ENCODE results near the gene EIF3L. TPM values are rescaled to one million over a fixed set of nuclear protein-coding genes. Genes with fewer than 3 reads are reported as not detected.

The EIF3L gene
- total and polyA plus RNA-seq, 10 of the 15 experiments (the other 5 are each of a cell fraction or from before 2014, with no cell fraction given), result 294 to 1,037 (median 618) TPM

- H3K27me3 ChIP-seq (replicated peaks in 1 of 2; ENCODE audit: control insufficient read depth in 2 of 2, insufficient read depth in 2 of 2, low read length in 1 of 2), result no peaks in the 10 kb centered on the region
- CTCF ChIA-PET, result interaction anchor here (0.5 to 3.3 kb wide), 18 partner anchors 9 to 126 kb away, joined by 3 to 13 read pairs (median 3); partner anchors contain the start of genes ANKRD54, C22orf23, GCAT and MICALL1
- no peaks in the 10 kb centered on the region for H3K9me3 ChIP-seq (replicated peaks; ENCODE audit: control insufficient read depth, insufficient read depth, low read length)
- peaks cover 0 to 7% of the 10 kb centered on the region in 2 experiments; a peak in 3 of 4 replicates for H3K36me3 ChIP-seq (ENCODE audit: control insufficient read depth in 2 of 2, insufficient read depth in 2 of 2, low read length in 1 of 2)
- RAD21 ChIA-PET (ENCODE audit: unreplicated experiment), result interaction anchor here (1.0 to 1.2 kb wide), 2 partner anchors 21 to 37 kb away, joined by 3 to 6 read pairs; no protein-coding TSS in a partner anchor
- no TSS peak for BruUV-seq (replicated peaks)
- H3K4me2 ChIP-seq (ENCODE audit: control insufficient read depth, insufficient read depth), result no peak overlapping the region
- DNase-seq (ENCODE audit: low read depth, low spot score) (peak; percentile 28), ATAC-seq (peak; percentile 100), FAIRE-seq (peak; percentile 94)
- peak overlapping the region; percentile 75 for H2AFZ ChIP-seq (ENCODE audit: control insufficient read depth, low read depth, low read length)
- H4K20me1 ChIP-seq (ENCODE audit: control insufficient read depth, insufficient read depth), result no peaks in the 10 kb centered on the region
- H3K4me3 ChIP-seq, result no peak overlapping the region
- SMC1A ChIA-PET (ENCODE audit: uncharacterized antibody, unreplicated experiment), result interaction anchor here (0.6 to 1.3 kb wide), 3 partner anchors 9 to 342 kb away, joined by 3 read pairs; no protein-coding TSS in a partner anchor
- intact Hi-C loops (cut with micrococcal nuclease; ENCODE audit: unreplicated experiment) (loop anchor here (2.0 to 10.0 kb wide), 4 partner anchors 27 to 399 kb away; partner anchors contain the start of gene MICALL1), in situ Hi-C loops (cut with MboI) (no loop called here)
- WGBS (ENCODE audit: insufficient coverage, insufficient replicate concordance, low lambda C conversion rate, missing lambda C conversion rate), result 14% methylated on average over 13 of the region's 13 CpGs
- H3K79me2 ChIP-seq (ENCODE audit: control insufficient read depth, insufficient read depth, low read length), result no peaks in the 10 kb centered on the region
- H3K4me1 ChIP-seq (ENCODE audit: control insufficient read depth, insufficient read depth, low read length), result peaks cover 10% of the 10 kb centered on the region
- POLR2A ChIA-PET, result interaction anchor here (0.5 kb wide), 1 partner anchor 639 kb away, joined by 4 read pairs; no protein-coding TSS in a partner anchor
- no peak overlapping the region for H3K9ac ChIP-seq (ENCODE audit: control insufficient read depth, insufficient read depth, low read length)
- H3K27ac ChIP-seq (ENCODE audit: control insufficient read depth, insufficient read depth), result no peak overlapping the region
- 0 out of 2 replicates have a peak, but pooled peaks have one; percentile 51 for TF ChIP-seq ZNF207 (IDR thresholded peaks at IDR 0.05; ENCODE audit: borderline replicate concordance)
- TF ChIP-seq FOXK2 (IDR thresholded peaks at IDR 0.05), result no peak
- TF ChIP-seq, protein P1, sequence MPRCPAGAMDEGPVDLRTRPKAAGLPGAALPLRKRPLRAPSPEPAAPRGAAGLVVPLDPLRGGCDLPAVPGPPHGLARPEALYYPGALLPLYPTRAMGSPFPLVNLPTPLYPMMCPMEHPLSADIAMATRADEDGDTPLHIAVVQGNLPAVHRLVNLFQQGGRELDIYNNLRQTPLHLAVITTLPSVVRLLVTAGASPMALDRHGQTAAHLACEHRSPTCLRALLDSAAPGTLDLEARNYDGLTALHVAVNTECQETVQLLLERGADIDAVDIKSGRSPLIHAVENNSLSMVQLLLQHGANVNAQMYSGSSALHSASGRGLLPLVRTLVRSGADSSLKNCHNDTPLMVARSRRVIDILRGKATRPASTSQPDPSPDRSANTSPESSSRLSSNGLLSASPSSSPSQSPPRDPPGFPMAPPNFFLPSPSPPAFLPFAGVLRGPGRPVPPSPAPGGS (IDR thresholded peaks at IDR 0.05; ENCODE audit: borderline replicate concordance, insufficient read depth, low read depth, low read length, poor library complexity, severe bottlenecking), result no peak
- peak; percentile 38; the same call in 1 of the 2 replicates for TF ChIP-seq RB1 (IDR thresholded peaks at IDR 0.05; ENCODE audit: borderline replicate concordance)
- 0 out of 2 replicates have a peak, but pooled peaks have one; percentile 8 for TF ChIP-seq PKNOX1 (IDR thresholded peaks at IDR 0.05)
- no peak for TF ChIP-seq TBL1XR1 (IDR thresholded peaks at IDR 0.05; ENCODE audit: low read depth, low read length)
- TF ChIP-seq JUND (IDR thresholded peaks at IDR 0.05; ENCODE audit: low read depth, low read length), result 0 out of 2 replicates have a peak, but pooled peaks have one; percentile 41
- peak; percentile 79 for TF ChIP-seq SMARCA5 (IDR thresholded peaks at IDR 0.05)
- peak; percentile 70 for TF ChIP-seq IKZF1 (conservative IDR thresholded peaks at IDR 0.05)
- 0 out of 2 replicates have a peak, but pooled peaks have one; percentile 38 for TF ChIP-seq CHD2 (IDR thresholded peaks at IDR 0.05; ENCODE audit: borderline replicate concordance, low read depth, low read length)
- TF ChIP-seq SP1 (IDR thresholded peaks at IDR 0.05; ENCODE audit: low read depth, low read length), result peak; percentile 64
- TF ChIP-seq, protein P2, sequence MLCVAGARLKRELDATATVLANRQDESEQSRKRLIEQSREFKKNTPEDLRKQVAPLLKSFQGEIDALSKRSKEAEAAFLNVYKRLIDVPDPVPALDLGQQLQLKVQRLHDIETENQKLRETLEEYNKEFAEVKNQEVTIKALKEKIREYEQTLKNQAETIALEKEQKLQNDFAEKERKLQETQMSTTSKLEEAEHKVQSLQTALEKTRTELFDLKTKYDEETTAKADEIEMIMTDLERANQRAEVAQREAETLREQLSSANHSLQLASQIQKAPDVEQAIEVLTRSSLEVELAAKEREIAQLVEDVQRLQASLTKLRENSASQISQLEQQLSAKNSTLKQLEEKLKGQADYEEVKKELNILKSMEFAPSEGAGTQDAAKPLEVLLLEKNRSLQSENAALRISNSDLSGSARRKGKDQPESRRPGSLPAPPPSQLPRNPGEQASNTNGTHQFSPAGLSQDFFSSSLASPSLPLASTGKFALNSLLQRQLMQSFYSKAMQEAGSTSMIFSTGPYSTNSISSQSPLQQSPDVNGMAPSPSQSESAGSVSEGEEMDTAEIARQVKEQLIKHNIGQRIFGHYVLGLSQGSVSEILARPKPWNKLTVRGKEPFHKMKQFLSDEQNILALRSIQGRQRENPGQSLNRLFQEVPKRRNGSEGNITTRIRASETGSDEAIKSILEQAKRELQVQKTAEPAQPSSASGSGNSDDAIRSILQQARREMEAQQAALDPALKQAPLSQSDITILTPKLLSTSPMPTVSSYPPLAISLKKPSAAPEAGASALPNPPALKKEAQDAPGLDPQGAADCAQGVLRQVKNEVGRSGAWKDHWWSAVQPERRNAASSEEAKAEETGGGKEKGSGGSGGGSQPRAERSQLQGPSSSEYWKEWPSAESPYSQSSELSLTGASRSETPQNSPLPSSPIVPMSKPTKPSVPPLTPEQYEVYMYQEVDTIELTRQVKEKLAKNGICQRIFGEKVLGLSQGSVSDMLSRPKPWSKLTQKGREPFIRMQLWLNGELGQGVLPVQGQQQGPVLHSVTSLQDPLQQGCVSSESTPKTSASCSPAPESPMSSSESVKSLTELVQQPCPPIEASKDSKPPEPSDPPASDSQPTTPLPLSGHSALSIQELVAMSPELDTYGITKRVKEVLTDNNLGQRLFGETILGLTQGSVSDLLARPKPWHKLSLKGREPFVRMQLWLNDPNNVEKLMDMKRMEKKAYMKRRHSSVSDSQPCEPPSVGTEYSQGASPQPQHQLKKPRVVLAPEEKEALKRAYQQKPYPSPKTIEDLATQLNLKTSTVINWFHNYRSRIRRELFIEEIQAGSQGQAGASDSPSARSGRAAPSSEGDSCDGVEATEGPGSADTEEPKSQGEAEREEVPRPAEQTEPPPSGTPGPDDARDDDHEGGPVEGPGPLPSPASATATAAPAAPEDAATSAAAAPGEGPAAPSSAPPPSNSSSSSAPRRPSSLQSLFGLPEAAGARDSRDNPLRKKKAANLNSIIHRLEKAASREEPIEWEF (IDR thresholded peaks at IDR 0.05; ENCODE audit: insufficient replicate concordance, low read depth, low read length), result no peak
- TF ChIP-seq HDGF (IDR thresholded peaks at IDR 0.05), result peak; percentile 92
- peak; percentile 29 to 30; a peak in 1 of 4 replicates for TF ChIP-seq IKZF2 (IDR thresholded peaks at IDR 0.05)
- TF ChIP-seq GATAD2B (conservative IDR thresholded peaks at IDR 0.05; ENCODE audit: low read depth), result peak; percentile 76; the same call in 1 of the 2 replicates
Measured at GRCh38 chr22:37933711-37934376, 84.6 kb downstream of the EIF3L start.
